NCI-H1092 (cell line): ENCODE measurements around the gene TNS1.

Source experiments
- DNase-seq: peaks from one replicate; lab custom pipeline; 2025; lab: John Stamatoyannopoulos, UW

Gene TNS1

DNA sequence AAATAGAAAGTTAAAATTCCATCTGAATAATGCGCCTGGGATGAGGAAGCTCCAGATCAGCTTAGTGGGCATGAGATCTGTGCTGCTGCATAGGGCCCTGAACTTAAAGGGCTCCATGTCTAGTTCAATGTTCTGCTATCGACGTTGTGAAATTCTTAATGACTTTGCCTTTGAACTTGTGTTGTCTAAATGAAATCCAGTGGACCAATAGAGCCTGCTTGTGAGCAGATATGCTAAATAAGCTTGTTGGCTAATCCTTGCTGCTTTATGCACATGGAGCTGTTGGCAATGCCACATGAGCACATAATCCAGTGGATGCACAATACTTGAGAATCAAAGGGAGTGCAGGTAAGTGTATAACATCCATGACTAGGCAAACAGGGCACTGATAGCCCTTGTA, 228.6 kb downstream of the TNS1 start:
- no peak for DNase-seq

DNA sequence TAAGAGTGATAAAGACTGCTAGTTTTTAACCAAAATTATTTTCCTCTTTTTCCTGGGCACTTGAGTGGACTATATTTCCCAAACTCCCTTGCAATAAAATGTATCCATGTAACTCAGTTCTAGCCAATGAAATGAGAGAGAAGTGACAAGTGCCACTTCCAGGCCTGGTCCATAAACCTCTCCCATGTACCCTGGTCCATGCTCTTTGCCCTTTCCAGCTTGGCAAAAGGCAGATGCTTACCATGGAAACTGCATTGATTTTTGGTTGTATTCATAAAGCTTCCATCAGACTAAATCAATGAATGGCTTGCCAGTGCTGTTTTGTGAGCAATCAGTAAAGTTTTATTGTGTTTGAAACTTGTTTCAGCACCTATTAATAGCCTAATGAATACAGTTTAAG, 229.3 kb downstream of the TNS1 start:
- no peak for DNase-seq

DNA sequence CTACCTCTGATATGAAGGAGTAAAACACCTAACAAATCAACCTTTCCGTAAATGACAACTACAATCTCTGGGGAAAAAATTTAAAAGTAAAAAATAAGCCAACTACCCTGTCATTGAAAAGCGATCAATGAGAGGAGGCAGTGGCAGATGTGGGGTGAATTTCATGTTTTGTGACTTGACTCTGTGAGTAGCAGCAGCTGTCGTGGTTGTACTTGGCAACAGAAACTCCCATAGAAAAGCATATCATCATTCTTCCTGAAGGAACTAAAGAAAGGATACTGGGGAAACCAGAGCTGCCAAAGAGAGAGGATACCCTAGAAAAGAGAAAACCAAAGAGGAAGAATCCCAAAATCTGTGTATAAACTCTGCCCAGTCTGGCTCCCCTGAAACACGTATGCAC, 236.4 kb downstream of the TNS1 start:
- DNase-seq = no peak

- DNase-seq = no peak
These were observed 241.0 kb downstream of the TNS1 start for GRCh38 chr2:217761645-217762277.

GRCh38 chr2:217759991-217760390, 242.8 kb downstream of the TNS1 start:
- no peak for DNase-seq

DNA sequence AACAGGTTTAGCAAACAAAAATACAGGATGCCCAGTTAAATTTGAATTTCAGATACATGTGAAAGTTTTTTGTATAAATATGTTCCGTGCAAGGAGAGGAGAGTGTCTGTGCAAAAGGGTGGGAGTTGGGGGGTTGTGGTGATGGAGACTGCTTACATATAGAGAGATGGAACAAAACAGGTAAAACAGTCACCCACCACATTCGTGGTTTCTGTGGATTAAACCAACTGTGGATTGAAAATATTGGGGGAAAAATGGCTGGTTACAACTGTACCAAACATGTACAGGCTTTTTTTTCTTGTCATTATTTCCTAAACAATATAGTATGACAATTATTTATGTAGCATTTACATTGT, 245.7 kb downstream of the TNS1 start:
- DNase-seq = no peak

GRCh38 chr2:217756375-217757107, 246.3 kb downstream of the TNS1 start:
- peak; percentile 51 for DNase-seq

DNA sequence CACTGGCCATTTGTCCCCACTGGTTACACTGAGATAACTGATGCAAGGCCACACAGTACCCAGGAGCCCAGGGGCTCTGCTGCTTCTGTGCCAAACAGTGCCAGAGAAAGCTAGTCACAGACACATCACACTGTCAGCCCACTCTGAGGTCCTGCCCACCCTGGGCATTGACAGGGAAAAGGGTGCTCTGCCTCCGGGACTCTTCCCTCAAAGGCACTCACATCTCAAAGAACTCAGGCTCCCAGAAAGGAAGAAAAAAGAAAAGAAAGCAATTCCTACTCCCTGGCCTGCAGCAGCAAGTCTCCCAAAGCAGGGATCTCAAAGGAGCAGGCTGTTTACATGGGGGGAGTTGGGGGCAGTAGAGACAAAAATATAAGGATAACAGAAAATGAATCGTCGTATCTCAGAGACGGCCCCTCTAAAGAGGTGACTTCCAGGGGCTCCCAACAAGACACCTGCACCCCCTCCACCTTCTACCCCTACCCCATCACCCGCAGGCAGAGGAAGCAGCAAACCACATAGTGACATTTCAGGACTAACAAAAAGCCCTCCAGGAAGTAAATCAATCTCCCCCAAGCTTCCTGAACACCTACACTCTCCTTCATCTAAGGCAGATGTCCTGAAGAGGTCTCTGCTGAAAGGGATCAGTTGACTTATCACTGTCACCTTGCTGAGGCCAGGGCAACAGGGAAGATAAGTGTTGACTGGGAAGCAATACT, 247.6 kb downstream of the TNS1 start:
- DNase-seq = no peak

- DNase-seq = no peak
These were observed 249.2 kb downstream of the TNS1 start for GRCh38 chr2:217753460-217754200.

DNA sequence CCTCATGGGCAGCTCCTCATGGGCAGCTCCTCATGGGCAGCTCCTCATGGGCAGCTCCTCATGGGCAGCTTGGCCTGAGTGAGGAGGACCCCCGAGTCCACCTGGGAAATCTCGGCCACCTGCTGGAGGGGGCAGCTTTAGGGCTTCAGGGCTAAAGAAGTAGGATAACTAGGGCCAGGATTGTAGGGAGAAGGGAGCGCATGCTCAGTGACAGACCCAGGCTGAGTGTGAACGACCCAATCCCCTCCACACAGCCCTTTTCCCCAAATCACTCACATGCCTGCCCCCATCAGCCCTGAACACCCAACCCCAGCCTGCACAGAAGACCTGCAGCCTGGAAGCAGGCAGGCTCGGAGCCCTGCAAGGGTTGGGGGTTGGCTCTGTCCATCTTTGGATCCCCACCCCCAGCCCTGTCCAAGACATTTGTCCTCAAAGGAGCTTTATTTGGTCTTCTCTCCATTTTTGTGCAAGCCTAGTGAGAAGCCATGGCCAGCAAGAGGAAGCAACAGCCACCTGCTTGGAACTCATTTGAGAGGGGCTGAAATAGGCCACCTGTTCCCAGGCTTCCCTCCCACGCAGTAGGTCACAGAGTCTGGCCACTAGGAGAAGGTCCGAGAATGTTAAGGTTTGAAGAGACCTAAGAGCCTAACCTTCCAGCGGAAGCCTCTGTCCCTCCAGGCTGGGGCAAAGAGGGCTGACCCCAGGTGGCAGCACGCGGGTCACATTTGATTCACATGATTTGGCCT, 249.9 kb downstream of the TNS1 start:
- no peak for DNase-seq

- no peak for DNase-seq
These were observed 250.8 kb downstream of the TNS1 start for GRCh38 chr2:217751952-217752351.

- DNase-seq = no peak
These were observed 251.6 kb downstream of the TNS1 start for GRCh38 chr2:217751192-217751591.
